CD4-positive, alpha-beta T cell treated with Interleukin-15 for 4 hours (primary cell): ENCODE measurements around the gene SPATS2.
"Not testable (repeated sequence)": the region's sequence is repeated elsewhere in the genome, so short reads cannot be mapped to it uniquely, and the experiment has no call there.

Experiments used
- DNase-seq: peaks from one replicate; pipeline ENCODE4 v3.0.0-alpha.2; 2020; ENCODE audit warnings: low spot score

SPATS2 gene

GRCh38 chr12:49352351-49352750 is 14.9 kb upstream of the SPATS2 start:
- DNase-seq = no peak

- DNase-seq = no peak
Measured at GRCh38 chr12:49355913-49356312, 11.3 kb upstream of the SPATS2 start.

GRCh38 chr12:49357103-49357678 is 10.1 kb upstream of the SPATS2 start:
- peak; percentile 23 for DNase-seq

GRCh38 chr12:49358483-49359141 is 8.7 kb upstream of the SPATS2 start:
- DNase-seq = peak; percentile 67

GRCh38 chr12:49359671-49360070 is 7.6 kb upstream of the SPATS2 start:
- DNase-seq = no peak

GRCh38 chr12:49362077-49362476 is 5.2 kb upstream of the SPATS2 start:
- no peak for DNase-seq

- DNase-seq = no peak
Measured at GRCh38 chr12:49364989-49365388, 2.3 kb upstream of the SPATS2 start.

- no peak for DNase-seq
Measured at GRCh38 chr12:49365542-49365941, 1.7 kb upstream of the SPATS2 start.

GRCh38 chr12:49366096-49366651 is 1.1 kb upstream of the SPATS2 start:
- no peak for DNase-seq

GRCh38 chr12:49366652-49367380 is 446 bp upstream of the SPATS2 start:
- peak; percentile 82 for DNase-seq

GRCh38 chr12:49368240-49368600 is 958 bp downstream of the SPATS2 start:
- no peak for DNase-seq

GRCh38 chr12:49369411-49370145 is 2.3 kb downstream of the SPATS2 start:
- DNase-seq = no peak

GRCh38 chr12:49370539-49370938 is 3.3 kb downstream of the SPATS2 start:
- DNase-seq = no peak

- DNase-seq = no peak
Measured at GRCh38 chr12:49375406-49375805, 8.1 kb downstream of the SPATS2 start.

- no peak for DNase-seq
Measured at GRCh38 chr12:49377386-49377785, 10.1 kb downstream of the SPATS2 start.

- DNase-seq = not testable (repeated sequence)
Measured at GRCh38 chr12:49380184-49380583, 12.9 kb downstream of the SPATS2 start.

GRCh38 chr12:49388682-49389386 is 21.6 kb downstream of the SPATS2 start:
- DNase-seq = peak; percentile 58

GRCh38 chr12:49389387-49389703 is 22.1 kb downstream of the SPATS2 start:
- DNase-seq = no peak

GRCh38 chr12:49397000-49397399 is 29.7 kb downstream of the SPATS2 start:
- no peak for DNase-seq

GRCh38 chr12:49400304-49400703 is 33.0 kb downstream of the SPATS2 start:
- no peak for DNase-seq

- DNase-seq = no peak
Measured at GRCh38 chr12:49403971-49404450, 36.7 kb downstream of the SPATS2 start.

GRCh38 chr12:49404956-49405355 is 37.7 kb downstream of the SPATS2 start:
- no peak for DNase-seq
